ENCODE measurements around the gene ANO6.

DNA sequence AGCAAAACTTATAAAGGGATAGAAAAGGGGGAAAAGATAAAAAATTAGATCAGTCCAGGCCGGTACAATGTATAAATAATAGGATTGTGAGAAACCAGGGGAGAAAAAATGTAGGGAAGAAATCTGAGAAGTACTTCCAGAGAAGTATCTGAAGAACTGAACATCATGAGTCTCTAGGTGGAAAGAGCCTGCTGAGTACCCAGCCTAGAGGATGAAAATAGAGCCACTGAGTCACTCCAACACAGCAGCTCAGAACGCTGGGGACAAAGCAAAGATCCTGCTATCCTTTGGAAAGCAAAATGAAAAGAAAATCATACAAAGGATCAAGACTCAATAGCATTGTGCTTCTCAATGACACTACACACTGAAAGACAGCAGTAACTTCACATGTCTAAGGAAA, 138.0 kb downstream of the ANO6 start:
- TF ChIP-seq, protein P1, sequence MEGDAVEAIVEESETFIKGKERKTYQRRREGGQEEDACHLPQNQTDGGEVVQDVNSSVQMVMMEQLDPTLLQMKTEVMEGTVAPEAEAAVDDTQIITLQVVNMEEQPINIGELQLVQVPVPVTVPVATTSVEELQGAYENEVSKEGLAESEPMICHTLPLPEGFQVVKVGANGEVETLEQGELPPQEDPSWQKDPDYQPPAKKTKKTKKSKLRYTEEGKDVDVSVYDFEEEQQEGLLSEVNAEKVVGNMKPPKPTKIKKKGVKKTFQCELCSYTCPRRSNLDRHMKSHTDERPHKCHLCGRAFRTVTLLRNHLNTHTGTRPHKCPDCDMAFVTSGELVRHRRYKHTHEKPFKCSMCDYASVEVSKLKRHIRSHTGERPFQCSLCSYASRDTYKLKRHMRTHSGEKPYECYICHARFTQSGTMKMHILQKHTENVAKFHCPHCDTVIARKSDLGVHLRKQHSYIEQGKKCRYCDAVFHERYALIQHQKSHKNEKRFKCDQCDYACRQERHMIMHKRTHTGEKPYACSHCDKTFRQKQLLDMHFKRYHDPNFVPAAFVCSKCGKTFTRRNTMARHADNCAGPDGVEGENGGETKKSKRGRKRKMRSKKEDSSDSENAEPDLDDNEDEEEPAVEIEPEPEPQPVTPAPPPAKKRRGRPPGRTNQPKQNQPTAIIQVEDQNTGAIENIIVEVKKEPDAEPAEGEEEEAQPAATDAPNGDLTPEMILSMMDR (IDR thresholded peaks at IDR 0.05): no peak
- no peak for TF ChIP-seq EZH2 (IDR thresholded peaks at IDR 0.05; ENCODE audit: borderline replicate concordance, insufficient read depth, low read depth, low read length, poor library complexity, severe bottlenecking)

Data from B cell (primary cell).